GM06990 (cell line): Measurements from ENCODE around the gene APOL1.
A peak's percentile ranks its signal among the peaks of the same experiment; 100 is the strongest.
"Not testable (repeated sequence)": the region's sequence is repeated elsewhere in the genome, so short reads cannot be mapped to it uniquely, and the experiment has no call there.

Source experiments
- DNase-seq: peaks from one replicate; pipeline ENCODE4 v3.0.0-alpha.2; 2011; ENCODE audit not compliant: insufficient read length; ENCODE audit errors: extremely low read depth
- H3K27me3 ChIP-seq: replicated peaks from 2 replicates; pipeline ENCODE4 v1.6.0; 2011; ENCODE audit warnings: low read length; ENCODE audit not compliant: control insufficient read depth, insufficient read depth
- H3K36me3 ChIP-seq: 2 replicates; pipeline ENCODE4 v1.5.1; 2011; ENCODE audit warnings: low read length; ENCODE audit not compliant: control insufficient read depth, insufficient read depth
- H3K4me3 ChIP-seq: replicated peaks from 2 replicates; pipeline ENCODE4 v1.5.1; 2011; ENCODE audit warnings: low read depth, mild to moderate bottlenecking, control low read depth, low read length
- CTCF ChIP-seq: IDR thresholded peaks from 2 replicates; pipeline ENCODE4 v1.5.1; 2011; ENCODE audit warnings: low read length, control low read depth, mild to moderate bottlenecking, inconsistent platforms; ENCODE audit not compliant: insufficient read depth, poor library complexity, severe bottlenecking

The APOL1 gene

GRCh38 chr22:36267896-36268485 lies 15.1 kb downstream of the APOL1 start:
- DNase-seq, result no peak
- H3K27me3 ChIP-seq, result no peaks in the 10 kb centered on the region
- H3K36me3 ChIP-seq, result peaks cover 3% of the 10 kb centered on the region
- no peak for TF ChIP-seq CTCF
- no peak overlapping the region for H3K4me3 ChIP-seq

- H3K27me3 ChIP-seq, H3K4me3 ChIP-seq, H3K36me3 ChIP-seq, DNase-seq: not testable (repeated sequence)
Observed at GRCh38 chr22:36271231-36271630, 18.3 kb downstream of the APOL1 start.

GRCh38 chr22:36271951-36272350 lies 19.0 kb downstream of the APOL1 start:
- not testable (repeated sequence) for H3K36me3 ChIP-seq, H3K4me3 ChIP-seq, H3K27me3 ChIP-seq, DNase-seq

- Histone ChIP-seq H3K27me3 (no peaks in the 10 kb centered on the region), H3K36me3 (no peaks in the 10 kb centered on the region), H3K4me3 (no peak overlapping the region)
- DNase-seq, result no peak
- no peak for TF ChIP-seq CTCF
Observed at GRCh38 chr22:36274531-36274930, 21.6 kb downstream of the APOL1 start.

GRCh38 chr22:36277482-36278291 lies 24.8 kb downstream of the APOL1 start:
- DNase-seq, result peak; percentile 73
- H3K36me3 ChIP-seq, result peaks cover 13% of the 10 kb centered on the region
- no peak overlapping the region for H3K4me3 ChIP-seq
- no peaks in the 10 kb centered on the region for H3K27me3 ChIP-seq
- TF ChIP-seq CTCF, result peak; percentile 87

- Histone ChIP-seq H3K36me3 (peaks cover 17% of the 10 kb centered on the region), H3K4me3 (no peak overlapping the region), H3K27me3 (no peaks in the 10 kb centered on the region)
- TF ChIP-seq CTCF, result no peak
- DNase-seq, result no peak
Observed at GRCh38 chr22:36279219-36279666, 26.3 kb downstream of the APOL1 start.
